ENCODE data around the gene PAF1.

PAF1 gene

GRCh38 chr19:39402346-39403300 lies 11.7 kb upstream of the PAF1 start:
- peak overlapping the region; percentile 76 for H3K4me3 ChIP-seq (ENCODE audit: low read length)
- H3K36me3 ChIP-seq (ENCODE audit: control insufficient read depth, insufficient read depth, low read length, severe bottlenecking) = peaks cover under 1% of the 10 kb centered on the region
- H3K9me3 ChIP-seq (ENCODE audit: control insufficient read depth, low read length) = no peaks in the 10 kb centered on the region
- H3K4me1 ChIP-seq (ENCODE audit: control insufficient read depth, insufficient read depth, low read length) = peaks cover 43% of the 10 kb centered on the region
- no peaks in the 10 kb centered on the region for H3K27me3 ChIP-seq (replicated peaks; ENCODE audit: control insufficient read depth, insufficient read depth, low read length)
- DNase-seq (ENCODE audit: low read depth) = peak; percentile 95
- H3K9ac ChIP-seq (ENCODE audit: low read length) = peak overlapping the region; percentile 88

DNA sequence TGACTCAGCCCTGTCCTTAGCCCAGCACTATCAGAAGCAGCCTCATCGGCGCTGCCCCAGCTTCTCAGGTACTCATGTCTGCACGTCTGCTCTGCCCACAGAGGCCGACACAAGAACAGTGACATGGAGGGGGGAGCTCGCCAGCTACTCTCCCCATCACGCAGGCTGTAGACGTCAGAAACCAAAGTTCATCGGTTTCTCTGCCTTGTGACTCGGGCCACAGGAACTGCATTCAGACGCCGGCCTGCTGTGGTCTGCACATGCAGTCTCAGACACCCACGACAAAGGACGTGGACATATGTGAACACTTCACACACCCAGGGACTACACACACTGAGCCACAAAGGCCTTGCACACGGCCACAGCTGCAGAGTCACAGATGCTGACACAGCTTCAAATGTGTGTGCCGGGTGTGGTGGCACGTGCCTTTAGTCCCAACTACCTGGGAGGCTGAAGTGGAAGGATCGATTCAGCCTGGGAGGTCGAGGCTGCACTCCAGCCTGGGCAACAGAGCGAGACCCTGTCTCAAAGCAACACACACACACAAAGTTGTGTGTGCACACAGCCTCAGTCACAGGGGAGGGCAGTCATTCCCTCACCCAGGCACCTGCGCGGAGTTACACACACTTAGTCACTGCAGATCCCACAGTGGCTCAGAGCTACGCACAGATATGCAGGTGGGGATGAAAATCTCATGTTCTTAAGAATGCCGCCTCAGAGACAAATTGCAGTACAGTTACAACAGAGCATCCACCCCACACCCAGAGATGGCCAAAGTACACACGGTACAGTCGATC lies 10.8 kb upstream of the PAF1 start:
- Histone ChIP-seq H3K4me1 (ENCODE audit: control insufficient read depth, insufficient read depth, low read length) (peaks cover 43% of the 10 kb centered on the region), H3K27me3 (replicated peaks; ENCODE audit: control insufficient read depth, insufficient read depth, low read length) (no peaks in the 10 kb centered on the region), H3K4me3 (ENCODE audit: low read length) (peak overlapping the region; percentile 76), H3K36me3 (ENCODE audit: control insufficient read depth, insufficient read depth, low read length, severe bottlenecking) (no peaks in the 10 kb centered on the region), H3K9ac (ENCODE audit: low read length) (peak overlapping the region; percentile 88), H3K9me3 (ENCODE audit: control insufficient read depth, low read length) (no peaks in the 10 kb centered on the region)
- peak; percentile 44 for DNase-seq (ENCODE audit: low read depth)

DNA sequence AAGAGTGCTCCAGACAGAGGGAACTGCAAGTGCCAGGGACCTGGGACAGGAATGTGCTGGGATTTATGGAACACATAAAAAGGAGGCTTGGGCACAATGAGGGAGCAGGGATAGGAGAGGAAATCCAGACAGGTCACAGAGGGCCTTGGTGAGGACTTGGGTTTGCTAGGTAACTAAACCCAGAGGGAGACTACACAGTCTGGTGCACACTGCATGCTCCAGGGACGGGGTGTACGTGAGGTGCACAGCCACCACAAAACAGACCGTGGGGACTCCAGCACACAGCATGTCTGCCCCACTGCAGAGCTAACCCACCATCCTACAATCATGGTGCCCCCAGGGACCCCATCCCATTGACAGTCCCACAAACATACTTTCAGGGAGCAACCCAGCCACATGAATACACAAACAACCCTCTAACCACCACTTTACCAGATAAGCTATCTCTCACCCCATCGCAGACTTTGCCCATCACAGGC lies 10.2 kb upstream of the PAF1 start:
- DNase-seq (ENCODE audit: low read depth) = no peak
- H3K9me3 ChIP-seq (ENCODE audit: control insufficient read depth, low read length) = no peaks in the 10 kb centered on the region
- peak overlapping the region; percentile 20 for H3K9ac ChIP-seq (ENCODE audit: low read length)
- no peaks in the 10 kb centered on the region for H3K36me3 ChIP-seq (ENCODE audit: control insufficient read depth, insufficient read depth, low read length, severe bottlenecking)
- H3K27me3 ChIP-seq (replicated peaks; ENCODE audit: control insufficient read depth, insufficient read depth, low read length) = no peaks in the 10 kb centered on the region
- H3K4me3 ChIP-seq (ENCODE audit: low read length) = no peak overlapping the region
- peaks cover 41% of the 10 kb centered on the region for H3K4me1 ChIP-seq (ENCODE audit: control insufficient read depth, insufficient read depth, low read length)

DNA sequence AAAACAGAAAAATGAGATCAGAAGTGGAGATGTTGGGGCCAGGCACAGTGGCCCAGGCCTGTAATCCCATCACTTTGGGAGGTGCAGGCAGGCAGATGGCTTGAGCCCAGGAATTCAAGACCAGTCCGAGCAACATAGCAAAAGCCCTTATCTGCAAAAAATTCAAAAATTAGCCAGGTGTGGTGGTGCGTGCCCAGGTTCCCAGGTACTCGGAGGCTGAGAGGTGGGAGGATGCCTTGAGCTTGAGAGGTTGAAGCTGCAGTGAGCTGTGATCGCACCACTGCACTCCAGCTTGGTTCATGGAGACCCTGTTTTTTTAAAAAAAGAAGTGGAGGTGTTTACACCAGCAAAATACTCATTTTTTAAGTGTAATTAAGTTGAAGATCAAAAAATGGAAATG lies 9.2 kb upstream of the PAF1 start:
- no peak for DNase-seq (ENCODE audit: low read depth)
- Histone ChIP-seq H3K36me3 (ENCODE audit: control insufficient read depth, insufficient read depth, low read length, severe bottlenecking) (peaks cover under 1% of the 10 kb centered on the region), H3K9me3 (ENCODE audit: control insufficient read depth, low read length) (no peaks in the 10 kb centered on the region), H3K27me3 (replicated peaks; ENCODE audit: control insufficient read depth, insufficient read depth, low read length) (no peaks in the 10 kb centered on the region), H3K9ac (ENCODE audit: low read length) (no peak overlapping the region), H3K4me3 (ENCODE audit: low read length) (no peak overlapping the region), H3K4me1 (ENCODE audit: control insufficient read depth, insufficient read depth, low read length) (peaks cover 36% of the 10 kb centered on the region)

- no peak for DNase-seq (ENCODE audit: low read depth)
- H3K9me3 ChIP-seq (ENCODE audit: control insufficient read depth, low read length) = no peaks in the 10 kb centered on the region
- no peak overlapping the region for H3K4me3 ChIP-seq (ENCODE audit: low read length)
- H3K9ac ChIP-seq (ENCODE audit: low read length) = no peak overlapping the region
- H3K4me1 ChIP-seq (ENCODE audit: control insufficient read depth, insufficient read depth, low read length) = peaks cover 36% of the 10 kb centered on the region
- no peaks in the 10 kb centered on the region for H3K27me3 ChIP-seq (replicated peaks; ENCODE audit: control insufficient read depth, insufficient read depth, low read length)
- peaks cover 3% of the 10 kb centered on the region for H3K36me3 ChIP-seq (ENCODE audit: control insufficient read depth, insufficient read depth, low read length, severe bottlenecking)
Observed at GRCh38 chr19:39399668-39400050, 8.8 kb upstream of the PAF1 start.

GRCh38 chr19:39398297-39398864 lies 7.5 kb upstream of the PAF1 start:
- Histone ChIP-seq H3K4me1 (ENCODE audit: control insufficient read depth, insufficient read depth, low read length) (peaks cover 32% of the 10 kb centered on the region), H3K36me3 (ENCODE audit: control insufficient read depth, insufficient read depth, low read length, severe bottlenecking) (peaks cover 9% of the 10 kb centered on the region), H3K4me3 (ENCODE audit: low read length) (peak overlapping the region; percentile 3), H3K9me3 (ENCODE audit: control insufficient read depth, low read length) (no peaks in the 10 kb centered on the region), H3K27me3 (replicated peaks; ENCODE audit: control insufficient read depth, insufficient read depth, low read length) (no peaks in the 10 kb centered on the region), H3K9ac (ENCODE audit: low read length) (peak overlapping the region; percentile 81)
- DNase-seq (ENCODE audit: low read depth) = peak; percentile 72

DNA sequence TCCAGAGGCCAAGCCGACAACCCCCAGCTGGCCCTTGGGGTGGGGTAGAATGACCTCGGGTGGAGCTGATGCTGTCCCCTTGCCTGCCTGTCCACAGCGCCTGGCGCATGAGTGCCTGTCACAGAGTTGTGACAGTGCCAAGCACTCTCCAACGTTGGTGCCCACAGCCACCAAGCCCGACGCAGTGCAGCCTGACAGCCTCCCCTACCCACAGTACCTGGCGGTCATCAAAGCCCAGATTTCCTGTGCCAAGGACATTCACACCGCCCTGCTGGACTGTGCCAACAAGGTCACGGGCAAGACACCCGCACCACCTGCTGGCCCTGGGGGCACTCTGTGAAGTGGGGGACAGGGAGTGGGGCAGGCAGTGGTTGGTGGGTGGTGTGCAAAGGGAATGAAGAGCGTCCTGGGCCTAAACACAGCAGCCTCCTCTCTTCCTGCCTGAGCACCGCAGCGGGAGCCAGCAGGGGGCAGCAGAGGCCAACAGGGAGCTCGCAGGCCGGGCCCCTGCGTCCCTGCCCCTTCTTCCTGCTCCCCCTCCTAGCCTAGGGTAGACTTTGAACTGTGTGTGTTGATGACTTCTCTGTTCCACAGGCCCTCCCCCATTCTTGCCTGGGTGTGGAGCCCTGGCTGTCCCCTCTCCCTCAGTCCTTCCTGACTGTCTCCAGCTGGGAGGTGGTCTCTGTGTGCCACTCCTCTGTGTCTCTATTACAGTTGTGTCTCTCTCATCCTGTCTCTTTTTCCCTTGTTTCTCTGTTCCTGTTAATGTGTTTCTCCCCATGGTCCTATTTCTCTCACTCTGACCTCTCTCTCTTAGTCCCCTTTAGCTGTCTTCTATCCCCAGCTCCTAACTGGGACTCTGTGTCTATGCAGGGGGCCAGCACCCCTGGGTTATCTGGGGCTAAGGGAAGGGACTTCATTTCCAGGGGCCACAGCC lies 6.7 kb upstream of the PAF1 start:
- peak; percentile 94 for DNase-seq (ENCODE audit: low read depth)
- H3K9me3 ChIP-seq (ENCODE audit: control insufficient read depth, low read length) = no peaks in the 10 kb centered on the region
- peak overlapping the region; percentile 3 for H3K4me3 ChIP-seq (ENCODE audit: low read length)
- H3K27me3 ChIP-seq (replicated peaks; ENCODE audit: control insufficient read depth, insufficient read depth, low read length) = no peaks in the 10 kb centered on the region
- H3K4me1 ChIP-seq (ENCODE audit: control insufficient read depth, insufficient read depth, low read length) = peaks cover 26% of the 10 kb centered on the region
- H3K36me3 ChIP-seq (ENCODE audit: control insufficient read depth, insufficient read depth, low read length, severe bottlenecking) = peaks cover 10% of the 10 kb centered on the region
- H3K9ac ChIP-seq (ENCODE audit: low read length) = peak overlapping the region; percentile 81

DNA sequence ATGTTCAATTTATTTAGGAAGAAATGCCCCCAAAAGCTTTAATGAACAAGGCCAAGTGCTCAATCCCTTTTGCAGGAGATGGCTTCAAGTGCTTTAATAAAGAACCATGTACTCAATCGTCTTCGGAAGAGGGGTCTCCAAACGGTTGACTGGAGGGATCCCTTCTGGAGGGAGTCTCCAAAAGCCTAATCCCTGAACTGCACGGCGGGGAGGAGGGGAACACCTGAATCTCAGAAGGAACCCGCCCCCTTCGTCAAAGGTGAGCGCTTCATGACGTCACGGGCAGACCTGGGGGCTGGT lies 505 bp downstream of the PAF1 start:
- Histone ChIP-seq H3K9me3 (ENCODE audit: control insufficient read depth, low read length) (no peaks in the 10 kb centered on the region), H3K4me3 (ENCODE audit: low read length) (peak overlapping the region; percentile 98), H3K4me1 (ENCODE audit: control insufficient read depth, insufficient read depth, low read length) (peaks cover 19% of the 10 kb centered on the region), H3K9ac (ENCODE audit: low read length) (peak overlapping the region; percentile 99), H3K36me3 (ENCODE audit: control insufficient read depth, insufficient read depth, low read length, severe bottlenecking) (peaks cover 49% of the 10 kb centered on the region), H3K27me3 (replicated peaks; ENCODE audit: control insufficient read depth, insufficient read depth, low read length) (no peaks in the 10 kb centered on the region)
- no peak for DNase-seq (ENCODE audit: low read depth)

GRCh38 chr19:39389631-39390414 lies 1.1 kb downstream of the PAF1 start:
- peaks cover 19% of the 10 kb centered on the region for H3K4me1 ChIP-seq (ENCODE audit: control insufficient read depth, insufficient read depth, low read length)
- no peak for DNase-seq (ENCODE audit: low read depth)
- peak overlapping the region; percentile 99 for H3K9ac ChIP-seq (ENCODE audit: low read length)
- H3K36me3 ChIP-seq (ENCODE audit: control insufficient read depth, insufficient read depth, low read length, severe bottlenecking) = peaks cover 52% of the 10 kb centered on the region
- peak overlapping the region; percentile 98 for H3K4me3 ChIP-seq (ENCODE audit: low read length)
- H3K27me3 ChIP-seq (replicated peaks; ENCODE audit: control insufficient read depth, insufficient read depth, low read length) = no peaks in the 10 kb centered on the region
- H3K9me3 ChIP-seq (ENCODE audit: control insufficient read depth, low read length) = no peaks in the 10 kb centered on the region

DNA sequence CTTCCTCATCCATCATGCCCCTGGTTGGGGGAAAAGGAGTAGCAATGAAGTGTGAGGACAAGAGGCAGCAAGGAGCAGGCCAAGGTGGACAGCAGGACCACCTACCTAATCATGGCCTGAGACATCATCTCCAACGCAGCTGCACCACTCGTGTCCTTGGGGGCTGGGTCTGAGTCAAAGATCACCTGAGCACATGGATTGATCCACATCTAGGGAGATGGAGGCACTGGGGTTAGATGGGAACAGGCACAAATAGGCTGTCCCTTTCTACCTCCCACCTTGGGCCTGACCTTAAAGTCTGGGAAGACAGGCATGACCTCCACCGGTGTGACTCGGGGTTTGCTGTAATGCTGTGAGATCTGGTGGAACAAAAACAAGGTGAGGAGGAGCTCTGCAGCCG lies 2.2 kb downstream of the PAF1 start:
- Histone ChIP-seq H3K9me3 (ENCODE audit: control insufficient read depth, low read length) (no peaks in the 10 kb centered on the region), H3K4me1 (ENCODE audit: control insufficient read depth, insufficient read depth, low read length) (peaks cover 19% of the 10 kb centered on the region), H3K9ac (ENCODE audit: low read length) (no peak overlapping the region), H3K4me3 (ENCODE audit: low read length) (no peak overlapping the region), H3K27me3 (replicated peaks; ENCODE audit: control insufficient read depth, insufficient read depth, low read length) (no peaks in the 10 kb centered on the region), H3K36me3 (ENCODE audit: control insufficient read depth, insufficient read depth, low read length, severe bottlenecking) (peaks cover 58% of the 10 kb centered on the region)
- DNase-seq (ENCODE audit: low read depth) = no peak

Data from adipocyte (in vitro differentiated cells).